HEK293T (cell line): ENCODE measurements around the gene STRADB.

Experiments used
- ELF4 ChIP-seq: fragments of 450-650 bp; IDR thresholded peaks from 2 replicates; pipeline ENCODE4 v1.6.1; 2017; ENCODE audit warnings: antibody characterized with exemption
- SUZ12 ChIP-seq: fragments of 450-650 bp; IDR thresholded peaks from 2 replicates; pipeline ENCODE4 v1.6.1; 2016; ENCODE audit warnings: mild to moderate bottlenecking

GRCh38 chr2:201432621-201433393, 18.7 kb upstream of the STRADB start:
- TF ChIP-seq ELF4 (no peak), SUZ12 (no peak)
